GM12892 (cell line): Measurements from ENCODE around the gene ZNF324.
"Not testable (repeated sequence)": the region's sequence is repeated elsewhere in the genome, so short reads cannot be mapped to it uniquely, and the experiment has no call there.

ENCODE experiments used
- DNase-seq: peaks from one replicate; pipeline ENCODE4 v3.0.0; 2011; ENCODE audit not compliant: insufficient read length
- FAIRE-seq: peaks from 2 replicates; lab custom pipeline; 2011; peaks lifted over from hg19 to GRCh38; lab: Jason Lieb, UNC
- POLR2A ChIP-seq: IDR thresholded peaks from 2 replicates; pipeline ENCODE4 v1.6.1; 2011; ENCODE audit warnings: low read depth, low read length, control low read depth
- POLR2AphosphoS5 ChIP-seq: IDR thresholded peaks from 2 replicates; pipeline ENCODE4 v1.6.1; 2011; ENCODE audit warnings: low read depth, low read length, control low read depth
- TAF1 ChIP-seq: IDR thresholded peaks from 2 replicates; pipeline ENCODE4 v1.6.1; 2011; ENCODE audit warnings: low read depth, mild to moderate bottlenecking, control low read depth, low read length, borderline replicate concordance

Gene ZNF324

DNA sequence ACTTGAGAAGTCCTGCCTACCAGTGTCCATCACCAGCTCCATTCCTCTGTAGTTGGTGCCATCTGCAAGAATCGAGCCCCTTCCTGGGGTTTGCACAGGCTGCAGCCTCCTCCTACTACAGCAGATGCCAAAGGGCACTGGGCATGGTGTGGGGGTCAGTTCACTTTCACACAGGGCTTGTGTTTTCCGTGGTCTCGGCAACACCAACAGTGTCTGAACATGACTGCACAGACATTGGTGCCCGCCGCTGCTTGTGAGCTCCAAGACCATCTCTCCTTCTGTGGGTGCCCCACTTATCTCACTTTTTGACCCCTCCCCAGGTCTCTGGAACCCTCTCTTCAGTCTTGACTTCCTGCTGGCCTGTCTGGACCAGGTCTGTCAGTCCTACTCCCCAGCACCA is 24.5 kb downstream of the ZNF324 start:
- FAIRE-seq: no peak
- no peak for TF ChIP-seq POLR2AphosphoS5

DNA sequence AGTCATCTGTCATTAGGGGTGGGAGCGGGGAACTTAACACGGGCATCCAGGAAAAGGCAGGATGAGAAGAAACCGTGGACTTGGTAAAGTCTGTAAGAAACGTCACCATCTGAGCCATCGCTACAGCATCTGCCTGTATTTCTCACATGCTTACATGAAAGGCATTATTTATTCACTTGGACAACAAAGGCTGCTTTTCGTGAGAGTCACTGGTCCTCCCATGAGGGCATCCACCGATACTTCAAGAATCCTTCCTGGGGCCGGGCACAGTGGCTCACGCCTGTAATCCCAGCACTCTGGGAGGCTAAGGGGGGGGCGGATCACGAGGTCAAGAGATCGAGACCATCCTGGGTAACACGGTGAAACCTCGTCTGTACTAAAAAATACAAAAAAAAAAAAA is 25.4 kb downstream of the ZNF324 start:
- no peak for FAIRE-seq
- TF ChIP-seq POLR2AphosphoS5 (no peak), POLR2A (no peak), TAF1 (no peak)
- DNase-seq: no peak

More for the DNA sequence above, 24.5 kb downstream of the ZNF324 start:
- DNase-seq: no peak

DNA sequence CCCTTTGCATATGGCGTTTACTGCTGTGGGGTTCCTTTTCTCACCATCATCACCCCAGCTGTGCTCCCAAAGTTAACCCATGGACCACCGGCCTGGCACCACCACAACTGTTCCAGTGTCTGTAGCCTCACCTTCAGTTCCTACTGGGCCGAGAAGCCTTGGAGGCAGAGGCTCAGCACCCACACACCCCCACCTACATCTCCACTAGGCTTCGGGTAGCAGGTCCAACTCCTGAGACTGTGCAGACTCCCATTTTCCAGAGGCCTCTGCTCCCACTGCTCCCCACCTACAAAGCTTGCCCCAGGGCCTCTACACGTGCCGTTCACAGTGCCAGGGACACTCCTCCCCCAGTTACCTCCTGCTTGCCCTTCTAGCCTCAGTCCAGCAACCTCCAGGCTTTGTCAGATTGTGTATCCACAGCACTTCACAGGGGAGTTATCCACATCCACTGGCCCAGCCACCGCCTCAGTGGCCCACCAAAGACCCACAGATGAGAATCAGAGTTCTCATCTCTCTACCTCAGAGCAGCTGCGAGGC is 30.8 kb downstream of the ZNF324 start:
- FAIRE-seq: no peak
- no peak for TF ChIP-seq POLR2A
- no peak for TF ChIP-seq TAF1
- TF ChIP-seq POLR2AphosphoS5: no peak

DNA sequence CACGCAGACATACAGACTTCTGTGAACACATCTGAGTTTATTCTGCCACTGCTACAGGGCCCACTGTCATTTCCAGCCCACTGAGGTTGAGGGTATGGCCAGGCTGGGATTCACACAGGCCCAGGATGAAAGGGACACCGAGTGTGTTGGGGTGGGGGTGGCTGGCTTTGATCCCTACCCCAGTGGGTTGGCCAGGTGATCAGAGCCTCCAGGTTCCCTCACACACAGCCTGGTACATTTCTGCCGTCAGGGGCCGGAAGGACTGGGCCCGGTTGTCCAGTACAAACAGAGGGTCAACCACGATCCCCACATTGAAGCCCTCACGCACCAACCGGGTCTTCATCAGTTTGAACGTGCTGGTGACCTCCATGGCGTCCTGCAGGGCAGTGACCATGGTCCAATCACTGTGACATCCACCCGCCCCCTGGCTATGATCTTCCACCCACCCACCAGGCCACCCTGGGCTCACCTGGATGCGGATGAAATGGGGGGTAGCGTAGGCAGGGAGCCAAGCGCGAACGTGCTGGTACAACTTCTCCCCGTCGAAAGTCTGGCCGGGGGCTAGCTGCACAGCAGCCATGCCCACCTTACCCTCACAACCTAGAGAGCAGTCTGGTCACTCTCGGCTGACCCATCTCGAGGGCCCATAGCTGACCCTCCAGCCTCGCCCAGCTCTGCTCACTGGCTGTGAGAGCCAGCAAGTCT is 31.6 kb downstream of the ZNF324 start:
- FAIRE-seq (no peak), DNase-seq (no peak)
- no peak for TF ChIP-seq POLR2A
- no peak for TF ChIP-seq TAF1
- no peak for TF ChIP-seq POLR2AphosphoS5

More for the DNA sequence above, 30.8 kb downstream of the ZNF324 start:
- no peak for DNase-seq

DNA sequence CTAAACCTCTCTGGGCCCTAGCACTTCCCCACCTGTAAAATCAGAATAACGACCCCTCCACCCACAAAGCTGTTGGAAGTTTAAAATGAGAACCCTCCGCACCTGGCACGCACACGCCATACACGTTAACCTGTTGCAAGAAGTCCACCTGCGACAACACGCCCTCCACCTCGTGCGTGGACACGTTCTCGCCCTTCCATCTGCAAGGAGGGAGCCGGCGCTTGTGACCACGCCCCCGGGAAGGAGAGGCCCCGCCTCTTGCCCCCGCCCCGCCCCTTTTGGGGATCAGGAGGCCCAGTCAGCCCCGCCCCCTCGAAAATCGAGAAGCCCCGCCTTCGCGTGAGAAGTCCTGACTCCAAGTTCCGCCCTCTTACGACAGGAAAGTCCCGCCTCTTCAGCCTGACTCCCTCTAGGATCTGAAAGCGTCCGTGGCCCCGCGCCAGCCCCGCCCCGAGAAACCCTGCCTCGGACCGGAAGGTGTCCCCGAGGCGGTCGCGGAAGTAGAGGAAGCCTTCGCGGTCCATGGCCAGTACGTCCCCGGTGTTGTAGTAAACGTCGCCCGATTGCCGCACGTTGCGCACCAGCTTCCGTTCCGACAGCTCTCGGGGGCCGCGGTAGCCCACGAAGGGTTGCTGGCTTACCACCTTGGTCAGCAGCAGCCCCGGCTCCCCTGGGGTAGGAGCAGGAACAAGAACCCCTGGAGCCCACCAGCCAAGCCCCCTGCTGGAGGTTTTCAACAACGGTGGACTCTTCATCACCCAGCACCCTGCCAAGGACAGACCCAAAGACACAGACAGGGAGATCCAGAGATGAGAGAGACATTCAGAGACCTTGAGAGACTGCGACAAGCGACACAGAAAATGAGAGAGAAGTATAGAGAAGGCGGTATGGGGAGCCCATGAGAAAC is 32.4 kb downstream of the ZNF324 start:
- TF ChIP-seq POLR2AphosphoS5 (peak; percentile 58), POLR2A (peak; percentile 71; the same call in 1 of the 2 replicates), TAF1 (peak; percentile 74; the same call in 1 of the 2 replicates)
- peak; percentile 97 for FAIRE-seq

DNA sequence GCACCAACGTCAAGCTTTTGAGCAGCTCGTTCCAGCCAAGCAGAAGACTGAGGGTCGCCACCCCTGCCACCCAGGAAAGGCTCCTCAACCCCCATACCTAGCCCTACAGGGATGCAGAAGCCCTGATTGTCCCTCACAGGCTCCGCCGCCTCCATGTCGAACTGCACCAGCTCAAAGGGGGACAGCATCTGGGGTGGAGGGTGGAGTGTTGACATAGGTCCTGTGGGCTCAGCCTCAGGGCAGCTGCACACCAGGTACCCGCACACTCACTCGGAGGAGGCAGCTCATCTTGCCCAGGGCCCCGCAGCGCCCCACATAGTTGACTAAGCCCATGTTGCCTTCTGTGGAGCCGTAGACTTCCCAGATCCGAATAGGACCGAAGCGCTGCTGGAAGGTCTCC is 33.4 kb downstream of the ZNF324 start:
- TF ChIP-seq POLR2AphosphoS5 (no peak), TAF1 (no peak), POLR2A (no peak)
- no peak for FAIRE-seq

More for the DNA sequence above, 32.4 kb downstream of the ZNF324 start:
- DNase-seq: peak; percentile 96

DNA sequence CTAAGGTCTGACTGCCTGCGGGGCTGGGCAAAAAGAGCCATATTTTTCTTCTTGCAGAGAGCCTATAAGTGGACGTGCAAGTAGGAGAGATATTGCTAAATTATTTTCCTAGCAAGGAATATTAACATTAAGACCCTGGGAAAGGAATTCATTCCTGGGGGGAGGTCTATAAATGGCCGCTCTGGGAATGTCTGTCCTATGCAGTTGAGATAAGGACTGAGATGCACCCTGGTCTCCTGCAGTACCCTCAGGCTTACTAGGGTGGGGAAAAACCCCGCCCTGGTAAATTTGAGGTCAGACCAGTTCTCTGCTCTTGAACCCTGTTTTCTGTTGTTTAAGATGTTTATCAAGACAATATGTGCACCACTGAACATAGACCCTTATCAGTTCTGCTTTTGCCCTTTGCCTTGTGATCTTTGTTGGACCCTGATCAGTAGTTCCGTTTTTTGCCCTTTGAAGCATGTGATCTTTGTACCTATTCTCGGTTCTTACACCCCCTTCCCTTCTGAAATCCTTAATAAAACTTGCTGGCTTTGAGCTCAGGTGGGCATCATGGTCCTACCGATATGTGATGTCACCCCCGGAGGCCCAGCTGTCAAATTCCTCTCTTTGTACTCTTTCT is 40.8 kb downstream of the ZNF324 start:
- FAIRE-seq, DNase-seq: not testable (repeated sequence)

More for the DNA sequence above, 33.4 kb downstream of the ZNF324 start:
- DNase-seq: no peak

DNA sequence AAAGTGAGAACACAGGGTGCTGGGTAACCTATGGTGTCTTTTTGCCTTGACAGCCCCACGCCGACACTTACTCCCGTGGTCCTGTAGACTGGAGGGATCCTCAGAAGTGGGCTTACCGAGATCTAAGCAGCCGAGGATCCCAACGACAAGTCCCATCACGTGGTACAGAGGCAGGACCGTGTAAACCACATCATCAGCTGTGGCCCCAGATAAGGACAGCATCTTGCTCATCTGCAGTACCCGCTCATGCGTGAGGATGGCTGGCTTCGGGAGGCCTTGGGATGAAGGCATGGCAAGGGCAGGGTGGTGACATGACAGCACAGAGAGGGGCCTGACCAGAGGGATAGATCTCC is 42.8 kb downstream of the ZNF324 start:
- FAIRE-seq (no peak), DNase-seq (no peak)
- TF ChIP-seq POLR2A (no peak), TAF1 (no peak), POLR2AphosphoS5 (no peak)

DNA sequence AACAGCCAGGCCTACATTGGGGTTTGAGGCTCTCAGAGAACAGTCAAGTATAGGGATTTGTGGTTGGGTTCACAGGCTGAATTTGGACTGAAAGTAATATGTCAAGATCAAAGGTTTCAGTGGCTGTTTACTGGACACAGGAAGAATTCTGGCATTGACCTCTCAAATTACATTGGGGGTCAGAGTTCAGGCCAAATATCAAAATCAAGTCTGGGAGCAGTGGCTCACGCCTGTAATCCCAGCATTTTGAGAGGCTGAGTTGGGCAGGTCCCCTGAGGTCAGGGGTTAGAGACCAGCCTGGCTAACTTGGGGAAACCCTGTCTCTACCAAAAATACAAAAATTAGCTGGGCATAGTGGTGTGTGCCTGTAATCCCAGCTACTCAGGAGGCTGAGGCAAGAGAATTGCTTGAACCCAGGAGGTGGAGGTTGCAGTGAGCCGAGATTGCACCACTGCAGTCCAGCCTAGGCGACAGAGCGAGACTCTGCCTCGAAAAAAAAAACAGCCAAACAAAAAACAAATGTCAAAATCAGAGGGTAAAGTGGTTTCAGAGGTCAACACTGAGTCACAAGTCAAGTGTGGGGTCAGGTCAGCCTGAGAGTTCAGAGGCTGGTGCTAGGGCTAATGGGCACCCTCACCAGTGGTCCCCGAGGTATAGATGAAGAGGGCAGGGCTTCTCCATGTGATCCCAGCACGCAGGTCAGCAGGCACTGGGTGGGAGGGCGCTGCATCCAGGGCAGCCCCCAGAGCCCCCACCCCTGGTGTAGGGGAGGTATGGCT is 43.4 kb downstream of the ZNF324 start:
- DNase-seq (no peak), FAIRE-seq (no peak)
- no peak for TF ChIP-seq POLR2AphosphoS5
- no peak for TF ChIP-seq POLR2A
- TF ChIP-seq TAF1: no peak

DNA sequence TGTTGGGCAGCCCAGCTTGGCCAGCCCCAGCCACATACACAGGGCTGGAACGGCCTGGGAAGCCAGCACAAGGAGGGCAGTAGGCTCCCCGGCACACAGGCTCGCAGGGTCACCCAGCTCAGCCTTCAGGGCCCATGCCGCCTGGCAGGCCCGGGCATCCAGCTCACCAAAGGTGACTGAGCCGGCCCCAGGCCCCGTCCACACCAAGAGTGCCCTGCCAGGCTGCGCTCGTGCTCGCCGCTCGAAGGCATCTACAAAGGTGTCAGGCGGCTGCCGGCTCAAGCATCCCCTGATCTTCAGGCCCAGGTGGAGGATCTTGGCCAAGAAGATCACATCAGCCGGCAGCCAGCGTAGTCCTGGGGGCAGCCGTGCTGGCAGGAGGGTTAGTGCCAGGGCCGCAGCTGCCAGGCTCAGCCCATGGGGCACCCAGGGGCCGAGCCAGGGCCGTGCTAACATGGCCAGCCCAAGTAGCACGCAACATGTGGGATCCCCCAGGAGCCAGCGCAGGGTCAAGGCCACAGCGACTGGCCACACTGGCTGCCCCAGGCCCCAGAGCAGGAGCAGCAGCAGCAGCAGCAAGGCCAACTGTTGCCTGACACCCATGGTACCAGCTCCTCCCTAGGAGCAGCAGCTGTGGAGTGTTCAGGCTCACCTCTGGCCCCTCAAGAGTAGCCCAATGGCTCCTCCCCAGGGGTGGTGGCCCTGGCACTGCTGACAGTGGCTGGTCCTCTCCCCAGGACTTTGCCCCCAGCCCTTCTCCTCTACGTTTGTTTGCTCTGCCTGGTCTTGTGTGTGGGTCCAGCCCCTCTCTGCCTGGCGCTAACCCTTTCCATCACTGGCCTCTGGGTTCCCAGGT is 44.7 kb downstream of the ZNF324 start, which contains the start of gene SLC27A5:
SLC27A5 (minus strand) TSS at position 640 of the 856 bp plus-strand sequence; CDS start at position 603, 37 bp downstream.
- TF ChIP-seq POLR2AphosphoS5: no peak
- TF ChIP-seq POLR2A: no peak
- TF ChIP-seq TAF1: no peak
- no peak for FAIRE-seq
- DNase-seq: no peak
